Cardiac fibroblast (primary cell): ENCODE results near the gene MT1F.
A peak's percentile ranks its signal among the peaks of the same experiment; 100 is the strongest.

Source experiments
- DNase-seq, 2 donors: peaks; one replicate each; pipeline versions ENCODE4 v3.0.0 to v3.0.0-alpha.2; 2010; ENCODE audit warnings: low read depth in 2 of 2
- H3K4me3 ChIP-seq, 2 donors: replicated peaks in 1 of 2; 1 replicate in 1 of 2; 2 replicates in 1 of 2; pipeline ENCODE4 v1.5.1; 2011; ENCODE audit warnings: low read depth in 2 of 2, low read length in 2 of 2, mild to moderate bottlenecking in 2 of 2, moderate library complexity in 1 of 2
- CTCF ChIP-seq: IDR thresholded peaks from one replicate; pipeline ENCODE4 v1.5.1; 2011; ENCODE audit warnings: low read depth, mild to moderate bottlenecking, low read length, inconsistent platforms

Gene MT1F

GRCh38 chr16:56683424-56684172 is 25.8 kb downstream of the MT1F start:
- peak overlapping the region; percentile 4 to 70 for H3K4me3 ChIP-seq
- TF ChIP-seq CTCF = no peak
- DNase-seq = no peak

- no peak overlapping the region for H3K4me3 ChIP-seq
- no peak for DNase-seq
- TF ChIP-seq CTCF = no peak
Measured at GRCh38 chr16:56684256-56684925, 26.6 kb downstream of the MT1F start.

- no peak overlapping the region for H3K4me3 ChIP-seq
- no peak for DNase-seq
- no peak for TF ChIP-seq CTCF
Measured at GRCh38 chr16:56684926-56685590, 27.3 kb downstream of the MT1F start.

GRCh38 chr16:56686758-56687157 is 29.0 kb downstream of the MT1F start:
- DNase-seq = no peak
- no peak overlapping the region for H3K4me3 ChIP-seq
- TF ChIP-seq CTCF = no peak

GRCh38 chr16:56688762-56689161 is 31.0 kb downstream of the MT1F start:
- no peak overlapping the region for H3K4me3 ChIP-seq
- no peak for TF ChIP-seq CTCF
- peak in 1 of 2 donors; percentile 16 for DNase-seq

GRCh38 chr16:56689171-56689570 is 31.4 kb downstream of the MT1F start:
- no peak overlapping the region for H3K4me3 ChIP-seq
- no peak for TF ChIP-seq CTCF
- DNase-seq = peak in 1 of 2 donors; percentile 6
